GM19023 (cell line): ENCODE data around the gene PDZD4.

Source experiments
- ATAC-seq: cut with Tn5 transposase; IDR thresholded peaks from one replicate; pipeline ENCODE4 v1.9.1; 2021; ENCODE audit warnings: mild to moderate bottlenecking, moderate library complexity; ENCODE audit not compliant: unreplicated experiment

The PDZD4 gene

DNA sequence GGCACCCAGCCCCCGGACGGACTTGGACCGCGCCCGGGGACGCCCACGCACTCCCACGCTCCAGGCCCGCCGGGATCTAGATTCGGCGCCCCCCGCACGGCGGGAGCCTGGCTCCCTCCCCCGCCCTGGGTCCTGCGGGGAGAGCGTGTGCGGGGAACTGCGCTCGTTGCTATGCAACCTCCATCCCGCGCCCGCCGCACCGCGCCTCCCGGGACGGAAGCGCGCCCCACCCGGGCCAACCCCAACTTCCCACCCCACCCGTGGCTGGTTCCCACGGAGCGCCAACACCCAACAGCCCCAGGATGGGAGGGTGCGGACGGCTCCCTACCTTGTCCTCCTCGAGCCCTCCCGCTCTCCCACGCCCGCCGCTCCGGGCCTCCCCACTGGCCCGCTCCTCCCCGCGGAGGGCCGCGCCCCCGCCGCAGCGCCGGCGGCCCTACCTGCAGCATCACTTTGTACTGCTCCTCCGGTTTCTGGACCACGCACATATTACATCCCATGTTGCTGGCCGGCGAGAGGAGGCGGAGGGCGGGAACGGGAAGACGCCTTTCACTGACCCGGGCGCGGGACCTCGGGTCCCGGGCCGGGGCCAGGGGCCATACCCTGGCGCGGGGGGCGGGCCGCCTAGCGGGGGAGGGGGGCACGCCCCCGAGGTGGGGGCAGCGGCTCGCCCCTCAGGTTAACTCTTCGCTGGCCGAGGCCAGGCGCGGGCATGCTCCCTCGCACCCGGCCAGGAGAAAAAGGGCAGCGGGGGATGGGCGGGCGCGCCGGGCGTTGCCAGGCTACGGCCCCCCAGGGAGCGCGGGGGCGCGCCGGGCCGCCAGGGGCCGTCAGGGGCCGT lies at the start of gene PDZD4:
TSS of gene PDZD4 (minus strand) at position 746 of the 841 bp plus-strand sequence. CDS start at position 500, 246 bp downstream.
- ATAC-seq, result no peak

- no peak for ATAC-seq
Observed at GRCh38 chrX:153879741-153880439, 49.5 kb upstream of the PDZD4 start.

DNA sequence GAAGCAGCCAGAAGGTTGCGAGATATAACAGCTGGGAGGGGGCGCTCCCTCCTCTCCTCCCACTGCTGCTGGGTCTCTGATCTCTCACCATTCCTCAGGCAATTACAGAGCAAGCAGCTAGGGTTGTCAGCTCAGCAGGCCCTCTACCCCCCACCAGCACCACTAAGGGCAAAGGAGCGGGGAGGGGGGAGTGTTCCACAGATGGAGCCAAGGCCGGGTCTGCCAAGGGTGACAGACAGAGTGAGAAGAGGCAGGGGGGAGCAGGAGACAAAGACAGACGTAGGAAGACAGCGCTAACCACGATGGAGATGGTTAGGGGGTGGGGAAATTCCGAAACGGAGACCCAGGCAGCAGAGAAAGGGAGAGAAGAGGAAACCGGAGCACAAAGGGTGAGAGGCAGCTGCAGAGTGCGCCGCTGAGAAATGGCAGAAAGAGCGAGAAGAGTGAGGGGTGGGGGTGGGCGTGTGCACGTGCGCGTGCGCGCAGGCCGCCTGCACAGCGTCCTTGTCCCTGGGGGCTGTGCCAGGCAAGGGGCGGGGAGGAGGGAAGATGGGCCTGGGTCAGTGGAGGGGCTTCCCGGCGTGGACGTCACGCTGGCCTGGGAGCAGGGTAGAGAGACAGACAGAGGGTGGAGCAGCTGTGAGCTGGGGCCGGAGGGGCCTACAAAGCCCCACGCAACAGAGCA lies 48.8 kb upstream of the PDZD4 start:
- ATAC-seq, result no peak

- ATAC-seq, result no peak
Observed at GRCh38 chrX:153878345-153878744, 48.0 kb upstream of the PDZD4 start.

- no peak for ATAC-seq
Observed at GRCh38 chrX:153877571-153878261, 47.4 kb upstream of the PDZD4 start.

GRCh38 chrX:153876112-153876491 lies 45.8 kb upstream of the PDZD4 start:
- no peak for ATAC-seq

DNA sequence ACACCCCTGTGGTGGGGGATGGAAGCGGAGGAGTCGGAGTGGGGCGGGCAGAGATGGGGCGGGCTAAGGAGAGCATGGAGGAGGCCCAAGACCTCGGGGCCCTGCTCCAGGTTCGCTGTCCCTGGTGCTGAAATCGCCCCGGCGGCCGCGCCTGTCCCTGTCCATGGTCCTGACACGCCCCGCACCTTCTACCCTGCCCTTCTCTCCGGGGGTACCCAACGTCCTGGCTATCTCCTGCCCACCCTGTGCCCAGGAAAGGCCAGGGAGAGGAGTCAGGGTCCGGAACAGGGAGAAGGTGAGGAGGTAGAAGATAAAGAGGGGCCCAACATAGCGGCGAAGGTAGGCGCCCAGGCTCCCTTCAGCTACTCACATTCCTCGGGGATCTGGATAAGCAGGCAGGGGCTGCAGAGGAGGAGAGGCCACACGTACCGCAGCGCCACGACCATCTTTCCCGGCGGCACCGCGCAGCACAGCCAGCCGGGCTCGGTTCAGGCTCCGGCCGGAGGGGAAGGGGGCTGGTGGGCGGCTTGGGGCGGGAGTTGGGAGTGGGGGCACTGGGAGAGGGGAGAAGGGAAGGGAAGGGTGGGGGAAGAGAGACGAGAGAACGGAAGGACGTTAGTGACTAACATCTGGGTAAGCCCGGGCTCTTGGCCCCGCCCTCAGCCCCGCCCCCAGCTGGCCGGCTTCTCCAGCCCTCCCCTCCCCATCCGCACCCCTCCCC lies 45.2 kb upstream of the PDZD4 start:
- no peak for ATAC-seq

DNA sequence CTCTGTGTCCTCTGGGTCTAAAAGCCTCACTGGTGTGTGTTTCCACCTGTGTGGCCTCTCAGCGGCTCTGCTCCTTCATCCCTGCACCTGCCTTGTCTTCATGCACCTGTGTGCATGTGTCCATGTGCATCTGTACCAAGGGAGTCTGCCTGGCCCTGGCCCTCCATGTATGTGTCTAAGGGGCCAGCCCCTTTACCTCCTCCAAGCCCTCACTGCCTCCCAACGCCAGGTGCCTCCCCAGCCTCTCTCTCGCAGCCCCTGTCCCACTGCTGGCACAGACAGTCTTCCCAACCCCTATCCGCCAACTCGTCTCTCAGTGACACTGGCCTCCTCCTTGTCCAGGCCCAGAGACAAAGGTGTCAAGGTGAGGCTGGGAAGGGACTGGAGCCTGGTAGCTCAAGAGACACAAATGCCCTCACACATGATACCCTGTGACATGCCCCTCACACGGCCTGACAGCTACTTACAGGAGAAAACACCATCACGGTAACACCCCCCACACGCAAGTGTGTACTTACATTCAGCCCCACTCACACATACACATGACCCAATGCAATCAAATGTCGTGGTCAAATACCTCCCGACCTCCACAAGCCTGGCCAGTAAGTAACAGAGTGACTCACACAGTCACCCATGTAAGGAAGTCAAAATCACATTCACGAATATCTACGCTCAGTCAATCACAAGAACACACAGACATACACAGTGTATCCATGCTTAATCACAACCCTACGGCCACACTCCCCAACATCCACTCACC lies 44.2 kb upstream of the PDZD4 start:
- no peak for ATAC-seq

DNA sequence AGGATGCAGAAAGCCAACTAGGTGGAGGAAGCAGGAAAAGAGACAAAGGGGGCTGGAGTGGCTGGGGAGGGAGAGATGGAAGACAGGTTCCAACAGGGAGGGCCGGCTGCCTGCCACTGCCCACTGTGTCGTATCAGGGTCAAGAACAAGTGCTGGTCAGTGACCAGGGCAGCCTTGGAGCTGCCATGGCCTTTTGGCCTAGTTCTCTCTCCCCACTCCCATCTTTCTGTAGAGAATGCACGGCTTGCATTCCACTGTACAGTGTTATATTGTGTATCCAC lies 43.7 kb upstream of the PDZD4 start:
- no peak for ATAC-seq

- ATAC-seq, result no peak
Observed at GRCh38 chrX:153873282-153874084, 43.1 kb upstream of the PDZD4 start.

DNA sequence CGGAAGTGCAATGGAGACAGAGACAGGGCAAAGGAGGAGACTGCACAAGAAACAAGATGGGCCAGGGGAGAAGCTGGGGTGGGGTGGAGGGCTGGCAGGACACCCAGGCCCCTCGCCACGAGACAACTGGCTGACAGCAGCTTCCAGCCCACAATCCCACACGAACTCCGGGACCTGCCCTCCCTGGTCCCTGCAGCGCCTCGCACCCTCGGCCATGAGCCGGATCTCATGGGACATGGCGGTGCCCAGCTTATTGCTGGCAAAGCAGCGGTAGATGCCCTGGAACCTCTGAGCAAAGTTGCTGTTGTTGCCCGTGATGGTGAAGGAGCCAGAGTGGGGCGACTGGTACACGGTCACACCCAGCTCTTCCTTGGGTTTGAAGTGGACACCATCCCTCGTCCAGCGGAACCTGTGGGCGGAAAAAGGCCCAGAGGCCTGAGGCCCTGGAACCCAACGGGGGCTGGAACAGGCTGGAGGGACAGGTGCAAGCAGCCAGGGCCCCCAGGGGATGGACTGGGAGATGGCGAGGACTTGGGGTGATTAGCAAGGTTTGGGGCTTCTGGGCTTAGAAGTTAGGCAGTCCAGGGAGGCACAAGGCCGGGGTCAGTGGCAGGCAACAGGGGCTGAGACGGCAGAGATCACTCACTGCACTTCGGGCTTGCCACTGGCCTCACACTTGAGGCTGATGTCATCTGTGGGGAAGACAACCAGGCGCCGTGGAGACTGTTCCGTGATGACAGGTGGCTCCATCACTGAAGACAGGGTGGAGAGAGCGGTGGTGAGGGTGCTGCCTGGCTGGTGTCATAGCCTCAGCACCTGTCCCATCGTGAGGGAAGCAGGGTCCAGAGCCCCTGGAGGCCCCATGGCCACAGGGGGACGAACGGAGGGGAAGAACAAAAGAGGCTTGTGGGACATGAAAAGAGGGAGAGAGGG lies 41.9 kb upstream of the PDZD4 start:
- no peak for ATAC-seq

DNA sequence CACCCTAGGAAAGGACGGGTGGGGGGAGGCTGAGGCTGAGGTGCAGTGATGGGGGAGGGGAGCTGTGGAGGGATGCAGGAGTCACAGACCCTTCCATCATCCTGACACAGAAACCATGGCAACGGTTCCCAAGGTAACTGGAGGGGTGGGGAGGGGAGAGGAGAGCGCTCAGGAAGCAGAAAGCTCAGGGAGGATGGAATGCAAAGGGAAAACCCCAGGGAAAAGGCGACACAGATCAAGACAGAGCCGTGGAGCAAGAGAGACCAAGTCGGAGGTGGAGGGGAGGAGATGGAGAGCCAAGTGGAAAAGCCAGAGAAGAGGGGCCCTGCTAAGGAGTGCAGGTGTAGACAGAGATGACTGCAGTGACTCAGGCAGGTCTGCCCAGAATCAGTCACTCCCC lies 41.1 kb upstream of the PDZD4 start:
- ATAC-seq, result no peak

DNA sequence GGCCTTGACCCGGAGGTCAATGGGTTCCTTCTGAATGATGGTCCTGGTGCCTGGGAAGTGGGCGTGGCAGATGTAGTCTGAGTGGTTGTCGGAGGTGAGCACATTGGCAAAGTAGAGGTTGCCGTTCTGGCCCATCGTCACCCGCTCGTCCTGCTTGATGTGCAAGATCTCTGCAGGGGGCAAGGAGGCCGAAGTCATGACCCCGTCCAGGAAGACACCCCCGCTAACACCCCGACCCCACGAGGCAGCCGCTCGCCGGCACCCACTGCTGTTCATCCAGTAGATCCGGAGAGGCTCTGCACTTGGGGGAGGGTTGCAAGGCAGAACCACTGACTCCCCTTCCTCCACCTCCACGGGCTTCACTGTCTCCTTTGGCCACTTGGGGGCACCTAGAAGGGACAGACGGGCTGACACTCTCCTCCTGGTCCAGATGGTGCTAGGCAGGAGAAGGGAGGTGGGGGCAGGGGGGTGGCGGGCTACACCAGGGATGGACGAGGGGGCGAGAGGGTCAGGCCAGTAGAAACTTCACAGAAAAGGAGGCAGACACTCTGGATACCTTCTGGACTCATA lies 40.5 kb upstream of the PDZD4 start:
- no peak for ATAC-seq

- no peak for ATAC-seq
Observed at GRCh38 chrX:153870288-153870690, 39.9 kb upstream of the PDZD4 start.

DNA sequence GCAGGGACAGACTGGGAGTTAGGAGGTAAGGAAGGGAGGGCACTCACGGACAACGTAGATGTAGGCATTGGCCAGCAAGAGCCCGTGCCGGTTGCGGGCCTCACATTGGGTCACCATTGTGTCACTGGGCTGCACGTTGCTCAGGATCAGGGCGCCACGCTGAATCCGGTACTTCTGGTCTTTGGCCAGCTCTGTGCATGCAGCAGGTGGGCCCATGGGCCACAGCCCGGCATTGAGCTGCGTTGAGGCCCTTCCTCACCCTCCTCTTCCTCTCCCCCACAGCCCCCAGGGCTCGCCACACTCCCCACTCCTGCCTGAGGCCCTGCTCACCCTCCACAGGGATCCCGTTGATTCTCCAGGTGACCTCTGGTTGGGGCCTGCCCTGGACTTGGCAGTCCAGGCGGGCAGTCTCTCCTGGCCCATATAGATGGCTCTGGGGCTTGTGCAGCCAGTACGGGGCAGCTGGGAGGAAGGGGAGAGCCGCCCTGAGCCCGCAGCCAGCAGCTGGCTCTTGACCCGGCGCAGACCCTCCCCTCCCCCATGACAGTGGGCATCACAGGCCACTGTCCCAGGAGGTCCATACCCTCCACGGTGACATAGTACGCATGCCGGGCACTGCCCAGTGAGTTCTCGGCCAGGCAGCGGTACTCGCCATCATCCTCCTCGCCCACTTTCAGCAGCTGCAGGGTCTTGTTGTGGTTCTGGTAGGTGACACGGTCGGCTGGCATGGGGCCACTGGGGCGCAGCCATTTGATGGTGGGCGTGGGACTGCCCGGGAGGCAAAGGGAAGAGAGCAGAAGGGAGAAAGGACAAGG lies 39.3 kb upstream of the PDZD4 start:
- ATAC-seq, result no peak

- ATAC-seq, result no peak
Observed at GRCh38 chrX:153868576-153869472, 38.5 kb upstream of the PDZD4 start.
